ENCODE results near the gene UGT2B7.
"Not testable (repeated sequence)": the region's sequence is repeated elsewhere in the genome, so short reads cannot be mapped to it uniquely, and the experiment has no call there.

DNA sequence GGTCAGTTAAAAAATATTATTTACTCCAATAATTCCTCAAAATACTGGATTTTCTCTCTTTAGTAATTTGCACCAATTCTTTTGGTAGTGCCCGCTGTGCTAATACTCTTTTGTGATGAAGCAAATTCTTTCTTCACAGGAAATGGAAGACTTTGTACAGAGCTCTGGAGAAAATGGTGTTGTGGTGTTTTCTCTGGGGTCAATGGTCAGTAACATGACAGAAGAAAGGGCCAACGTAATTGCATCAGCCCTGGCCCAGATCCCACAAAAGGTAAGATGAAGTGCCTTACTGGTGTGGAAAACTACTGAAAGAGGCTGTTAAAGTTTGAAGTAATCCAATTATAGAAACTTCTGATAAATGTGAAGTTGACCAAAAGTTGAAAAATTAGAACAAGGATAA, 6.4 kb downstream of the UGT2B7 start:
- not testable (repeated sequence) for TF ChIP-seq CTCF (IDR thresholded peaks at IDR 0.05); POLR2A (IDR thresholded peaks at IDR 0.05; ENCODE audit: low read depth); EP300 (IDR thresholded peaks at IDR 0.05); POLR2AphosphoS5 (IDR thresholded peaks at IDR 0.05)

Data from esophagus muscularis mucosa (tissue), 4 donors.